SK-N-SH (cell line): ENCODE measurements around the gene RDH16.
"Not testable (repeated sequence)": the region's sequence is repeated elsewhere in the genome, so short reads cannot be mapped to it uniquely, and the experiment has no call there.

Source experiments
- GABPA ChIP-seq: IDR thresholded peaks from 2 replicates; pipeline ENCODE4 v1.4.0; 2012; ENCODE audit warnings: low read depth, mild to moderate bottlenecking
- GATA2 ChIP-seq: sonication (generic); formaldehyde crosslinking; IDR thresholded peaks from 2 replicates; pipeline ENCODE4 v1.5.0; 2020; ENCODE audit warnings: mild to moderate bottlenecking, missing genetic modification reagents
- POLR2AphosphoS5 ChIP-seq: IDR thresholded peaks from 2 replicates; pipeline ENCODE4 v1.6.1; 2012; ENCODE audit warnings: low read depth, low read length
- RAD21 ChIP-seq: IDR thresholded peaks from 2 replicates; pipeline ENCODE4 v1.6.1; 2012; ENCODE audit warnings: mild to moderate bottlenecking, low read length
- TAF1 ChIP-seq: IDR thresholded peaks from 2 replicates; pipeline ENCODE4 v1.6.1; 2012; ENCODE audit warnings: low read depth, mild to moderate bottlenecking, low read length, moderate library complexity, borderline replicate concordance
- TF ChIP-seq, protein P1 (sequence below): fragments of 200-600 bp; sonication (generic); IDR thresholded peaks from 2 replicates; pipeline ENCODE4 v1.6.1; 2017; ENCODE audit warnings: antibody characterized with exemption, mild to moderate bottlenecking, moderate library complexity
- TF ChIP-seq, protein P2 (sequence below): IDR thresholded peaks from 2 replicates; pipeline ENCODE4 v1.4.0; 2012; ENCODE audit warnings: low read depth

- not testable (repeated sequence) for TF ChIP-seq GABPA; TAF1; POLR2AphosphoS5; GATA2 (CRISPR knock-in tag); RAD21
- TF ChIP-seq, protein P1, sequence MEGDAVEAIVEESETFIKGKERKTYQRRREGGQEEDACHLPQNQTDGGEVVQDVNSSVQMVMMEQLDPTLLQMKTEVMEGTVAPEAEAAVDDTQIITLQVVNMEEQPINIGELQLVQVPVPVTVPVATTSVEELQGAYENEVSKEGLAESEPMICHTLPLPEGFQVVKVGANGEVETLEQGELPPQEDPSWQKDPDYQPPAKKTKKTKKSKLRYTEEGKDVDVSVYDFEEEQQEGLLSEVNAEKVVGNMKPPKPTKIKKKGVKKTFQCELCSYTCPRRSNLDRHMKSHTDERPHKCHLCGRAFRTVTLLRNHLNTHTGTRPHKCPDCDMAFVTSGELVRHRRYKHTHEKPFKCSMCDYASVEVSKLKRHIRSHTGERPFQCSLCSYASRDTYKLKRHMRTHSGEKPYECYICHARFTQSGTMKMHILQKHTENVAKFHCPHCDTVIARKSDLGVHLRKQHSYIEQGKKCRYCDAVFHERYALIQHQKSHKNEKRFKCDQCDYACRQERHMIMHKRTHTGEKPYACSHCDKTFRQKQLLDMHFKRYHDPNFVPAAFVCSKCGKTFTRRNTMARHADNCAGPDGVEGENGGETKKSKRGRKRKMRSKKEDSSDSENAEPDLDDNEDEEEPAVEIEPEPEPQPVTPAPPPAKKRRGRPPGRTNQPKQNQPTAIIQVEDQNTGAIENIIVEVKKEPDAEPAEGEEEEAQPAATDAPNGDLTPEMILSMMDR: not testable (repeated sequence)
- TF ChIP-seq, protein P2, sequence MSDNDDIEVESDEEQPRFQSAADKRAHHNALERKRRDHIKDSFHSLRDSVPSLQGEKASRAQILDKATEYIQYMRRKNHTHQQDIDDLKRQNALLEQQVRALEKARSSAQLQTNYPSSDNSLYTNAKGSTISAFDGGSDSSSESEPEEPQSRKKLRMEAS: not testable (repeated sequence)
Observed at GRCh38 chr12:56982578-56983236, 25.3 kb upstream of the RDH16 start.
